ENCODE measurements around the gene PSMD4.
A peak's percentile ranks its signal among the peaks of the same experiment; 100 is the strongest.

Gene PSMD4

DNA sequence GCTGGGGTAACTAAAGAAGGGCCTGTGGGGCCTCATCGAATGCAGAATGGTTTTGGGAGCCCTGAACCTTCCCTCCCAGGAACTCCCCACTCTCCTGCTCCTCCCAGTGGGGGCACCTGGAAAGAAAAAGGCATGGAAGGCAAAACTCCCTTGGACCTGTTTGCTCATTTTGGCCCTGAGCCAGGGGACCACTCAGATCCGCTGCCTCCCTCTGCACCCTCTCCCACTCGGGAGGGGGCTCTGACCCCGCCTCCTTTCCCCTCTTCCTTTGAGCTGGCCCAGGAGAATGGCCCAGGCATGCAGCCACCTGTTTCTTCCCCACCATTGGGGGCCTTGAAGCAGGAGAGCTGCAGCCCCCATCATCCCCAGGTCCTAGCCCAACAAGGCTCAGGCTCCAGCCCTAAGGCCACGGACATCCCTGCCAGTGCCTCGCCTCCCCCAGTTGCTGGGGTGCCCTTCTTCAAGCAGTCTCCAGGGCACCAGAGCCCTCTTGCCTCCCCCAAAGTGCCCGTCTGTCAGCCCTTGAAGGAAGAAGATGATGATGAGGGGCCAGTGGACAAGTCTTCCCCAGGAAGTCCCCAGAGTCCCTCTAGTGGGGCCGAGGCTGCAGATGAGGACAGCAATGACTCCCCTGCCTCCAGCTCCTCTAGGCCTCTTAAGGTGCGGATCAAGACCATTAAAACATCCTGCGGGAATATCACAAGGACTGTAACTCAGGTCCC lies 32.2 kb downstream of the PSMD4 start:
- Mint-ChIP-seq H3K4me3 (no peak overlapping the region), H3K27ac (no peak overlapping the region), H3K36me3 (no peaks in the 10 kb centered on the region), H3K4me1 (ENCODE audit: low read depth) (peaks cover 33% of the 10 kb centered on the region), H3K9me3 (ENCODE audit: low read depth) (no peaks in the 10 kb centered on the region), H3K27me3 (no peaks in the 10 kb centered on the region)

DNA sequence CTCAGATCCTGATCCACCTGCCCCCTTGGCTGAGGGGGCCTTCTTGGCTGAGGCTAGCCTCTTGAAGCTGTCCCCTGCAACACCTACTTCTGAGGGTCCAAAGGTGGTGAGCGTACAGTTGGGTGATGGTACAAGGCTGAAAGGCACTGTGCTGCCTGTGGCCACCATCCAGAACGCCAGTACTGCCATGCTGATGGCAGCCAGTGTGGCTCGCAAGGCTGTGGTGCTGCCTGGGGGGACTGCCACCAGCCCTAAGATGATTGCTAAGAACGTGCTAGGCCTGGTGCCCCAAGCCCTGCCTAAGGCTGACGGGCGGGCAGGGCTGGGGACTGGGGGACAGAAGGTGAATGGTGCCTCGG lies 32.8 kb downstream of the PSMD4 start:
- Mint-ChIP-seq H3K9me3 (ENCODE audit: low read depth) (no peaks in the 10 kb centered on the region), H3K27me3 (no peaks in the 10 kb centered on the region), H3K4me3 (no peak overlapping the region), H3K36me3 (no peaks in the 10 kb centered on the region), H3K27ac (no peak overlapping the region), H3K4me1 (ENCODE audit: low read depth) (peaks cover 33% of the 10 kb centered on the region)

DNA sequence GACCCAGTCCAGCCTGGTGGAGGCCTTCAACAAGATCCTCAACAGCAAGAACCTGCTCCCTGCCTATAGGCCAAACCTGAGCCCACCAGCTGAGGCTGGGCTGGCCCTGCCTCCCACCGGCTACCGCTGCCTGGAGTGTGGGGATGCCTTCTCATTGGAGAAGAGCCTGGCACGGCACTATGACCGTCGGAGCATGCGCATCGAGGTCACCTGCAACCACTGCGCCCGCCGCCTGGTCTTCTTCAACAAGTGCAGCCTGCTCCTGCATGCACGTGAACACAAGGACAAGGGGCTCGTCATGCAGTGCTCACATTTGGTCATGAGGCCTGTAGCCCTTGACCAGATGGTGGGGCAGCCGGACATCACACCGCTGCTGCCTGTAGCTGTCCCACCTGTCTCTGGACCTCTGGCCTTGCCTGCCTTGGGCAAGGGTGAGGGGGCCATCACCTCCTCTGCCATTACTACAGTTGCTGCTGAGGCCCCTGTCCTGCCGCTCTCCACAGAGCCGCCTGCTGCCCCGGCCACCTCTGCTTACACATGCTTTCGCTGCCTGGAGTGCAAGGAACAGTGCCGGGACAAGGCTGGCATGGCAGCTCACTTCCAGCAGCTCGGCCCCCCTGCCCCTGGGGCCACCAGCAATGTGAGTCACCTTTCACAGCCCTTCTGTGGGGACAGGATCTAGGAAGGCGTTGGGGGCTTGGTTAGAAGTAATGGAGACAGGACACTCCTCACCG lies 33.4 kb downstream of the PSMD4 start:
- Mint-ChIP-seq H3K4me1 (ENCODE audit: low read depth) (peaks cover 32% of the 10 kb centered on the region), H3K4me3 (no peak overlapping the region), H3K27me3 (no peaks in the 10 kb centered on the region), H3K36me3 (no peaks in the 10 kb centered on the region), H3K9me3 (ENCODE audit: low read depth) (no peaks in the 10 kb centered on the region), H3K27ac (no peak overlapping the region)

DNA sequence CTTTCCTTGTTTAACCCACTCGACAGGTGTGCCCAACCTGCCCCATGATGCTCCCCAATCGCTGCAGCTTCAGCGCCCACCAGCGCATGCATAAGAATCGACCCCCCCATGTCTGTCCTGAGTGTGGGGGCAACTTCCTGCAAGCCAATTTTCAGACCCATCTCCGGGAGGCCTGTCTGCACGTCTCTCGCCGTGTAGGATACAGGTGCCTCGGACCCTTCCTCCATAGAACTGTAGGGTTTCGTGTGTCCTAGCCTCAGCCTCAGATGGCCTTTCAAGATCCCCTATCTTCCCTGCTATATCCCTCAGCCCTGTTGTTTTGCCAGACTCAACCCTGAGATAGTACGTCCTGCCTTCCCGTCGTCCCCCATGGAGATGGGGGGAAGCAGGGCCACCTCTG lies 34.0 kb downstream of the PSMD4 start:
- Mint-ChIP-seq H3K9me3 (ENCODE audit: low read depth) (no peaks in the 10 kb centered on the region), H3K4me3 (no peak overlapping the region), H3K4me1 (ENCODE audit: low read depth) (peaks cover 28% of the 10 kb centered on the region), H3K27me3 (no peaks in the 10 kb centered on the region), H3K36me3 (no peaks in the 10 kb centered on the region), H3K27ac (peak overlapping the region; percentile 7)

DNA sequence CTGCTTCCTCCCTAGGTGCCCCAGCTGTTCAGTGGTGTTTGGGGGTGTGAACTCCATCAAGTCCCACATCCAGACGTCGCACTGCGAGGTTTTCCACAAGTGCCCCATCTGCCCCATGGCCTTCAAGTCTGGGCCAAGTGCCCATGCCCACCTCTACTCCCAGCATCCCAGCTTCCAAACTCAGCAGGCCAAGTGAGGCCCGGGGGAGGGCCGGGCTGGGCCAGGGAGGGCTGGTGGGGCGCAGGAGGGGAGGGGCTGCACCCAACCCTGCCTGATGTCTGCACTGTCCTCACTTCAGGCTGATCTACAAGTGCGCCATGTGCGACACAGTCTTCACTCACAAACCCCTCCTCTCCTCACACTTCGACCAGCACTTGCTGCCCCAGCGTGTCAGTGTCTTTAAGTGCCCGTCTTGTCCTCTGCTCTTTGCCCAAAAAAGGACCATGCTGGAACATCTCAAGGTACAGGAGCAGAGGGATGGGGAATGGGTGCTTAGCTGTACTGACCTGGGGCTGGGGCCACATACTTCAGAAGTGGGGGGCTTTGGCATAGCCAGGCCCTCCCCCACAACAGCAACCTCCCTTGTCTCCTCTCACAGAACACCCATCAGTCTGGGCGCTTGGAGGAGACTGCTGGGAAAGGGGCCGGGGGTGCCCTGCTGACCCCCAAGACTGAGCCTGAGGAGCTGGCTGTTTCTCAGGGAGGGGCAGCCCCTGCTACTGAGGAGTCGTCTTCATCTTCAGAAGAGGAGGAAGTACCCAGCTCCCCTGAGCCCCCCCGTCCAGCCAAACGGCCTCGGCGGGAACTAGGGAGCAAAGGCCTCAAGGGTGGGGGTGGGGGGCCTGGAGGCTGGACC lies 34.8 kb downstream of the PSMD4 start:
- Mint-ChIP-seq H3K27me3 (no peaks in the 10 kb centered on the region), H3K4me3 (no peak overlapping the region), H3K9me3 (ENCODE audit: low read depth) (no peaks in the 10 kb centered on the region), H3K4me1 (ENCODE audit: low read depth) (peaks cover 20% of the 10 kb centered on the region), H3K27ac (peak overlapping the region; percentile 7), H3K36me3 (no peaks in the 10 kb centered on the region)

DNA sequence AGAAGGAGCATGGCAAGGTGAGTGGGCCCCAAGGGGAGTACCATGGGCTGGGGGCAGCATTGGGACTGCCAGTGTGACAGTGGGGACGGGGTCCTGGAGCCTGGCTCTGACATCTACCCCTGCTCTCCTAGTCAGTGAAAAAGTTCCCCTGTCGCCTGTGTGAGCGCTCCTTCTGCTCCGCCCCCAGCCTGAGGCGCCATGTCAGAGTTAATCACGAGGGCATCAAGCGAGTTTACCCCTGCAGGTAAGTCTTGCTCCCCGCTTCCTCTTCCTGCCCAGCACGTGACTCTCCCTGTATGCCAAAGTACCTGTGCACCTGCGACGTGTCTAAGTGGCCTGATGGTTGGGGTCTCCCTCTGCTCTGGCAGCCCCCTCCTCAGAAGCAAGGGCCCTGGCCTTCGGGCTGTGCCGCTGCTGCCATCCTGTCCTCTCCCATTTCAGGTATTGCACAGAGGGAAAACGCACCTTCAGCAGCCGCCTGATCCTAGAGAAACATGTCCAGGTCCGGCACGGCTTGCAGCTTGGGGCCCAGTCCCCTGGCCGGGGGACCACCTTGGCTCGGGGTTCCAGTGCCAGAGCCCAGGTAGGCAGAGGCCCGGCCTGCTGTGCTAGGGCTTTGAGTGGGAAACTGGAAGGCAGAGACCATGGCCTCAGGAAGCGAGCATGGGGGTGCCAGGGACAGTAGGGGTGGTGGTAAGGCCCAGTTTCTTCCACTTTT lies 35.6 kb downstream of the PSMD4 start:
- no peak overlapping the region for H3K4me3 Mint-ChIP-seq
- H3K27ac Mint-ChIP-seq, result no peak overlapping the region

DNA sequence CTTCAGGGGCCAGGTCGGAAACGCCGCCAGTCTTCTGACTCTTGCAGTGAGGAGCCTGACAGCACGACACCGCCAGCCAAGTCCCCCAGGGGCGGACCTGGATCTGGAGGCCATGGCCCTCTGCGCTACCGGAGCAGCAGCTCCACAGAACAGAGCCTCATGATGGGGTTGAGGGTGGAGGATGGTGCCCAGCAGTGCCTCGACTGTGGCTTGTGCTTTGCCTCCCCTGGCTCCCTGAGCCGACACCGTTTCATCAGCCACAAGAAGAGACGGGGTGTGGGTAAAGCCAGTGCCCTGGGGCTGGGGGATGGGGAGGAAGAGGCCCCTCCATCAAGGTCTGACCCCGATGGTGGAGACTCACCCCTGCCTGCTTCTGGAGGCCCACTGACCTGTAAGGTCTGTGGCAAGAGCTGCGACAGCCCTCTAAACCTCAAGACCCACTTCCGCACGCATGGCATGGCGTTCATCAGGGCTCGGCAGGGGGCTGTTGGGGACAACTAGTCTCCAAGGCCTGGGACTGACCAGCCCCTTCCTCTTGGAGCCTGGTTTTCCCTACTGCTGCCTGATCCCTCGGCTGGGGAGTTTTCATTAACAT lies 36.3 kb downstream of the PSMD4 start:
- no peaks in the 10 kb centered on the region for H3K9me3 Mint-ChIP-seq (ENCODE audit: low read depth)
- H3K27ac Mint-ChIP-seq, result no peak overlapping the region
- H3K27me3 Mint-ChIP-seq, result no peaks in the 10 kb centered on the region
- no peak overlapping the region for H3K4me3 Mint-ChIP-seq
- H3K36me3 Mint-ChIP-seq, result no peaks in the 10 kb centered on the region
- H3K4me1 Mint-ChIP-seq (ENCODE audit: low read depth), result peaks cover 13% of the 10 kb centered on the region

More for the DNA sequence above, 35.6 kb downstream of the PSMD4 start:
- no peaks in the 10 kb centered on the region for H3K9me3 Mint-ChIP-seq (ENCODE audit: low read depth)
- H3K4me1 Mint-ChIP-seq (ENCODE audit: low read depth), result peaks cover 13% of the 10 kb centered on the region
- no peaks in the 10 kb centered on the region for H3K36me3 Mint-ChIP-seq
- H3K27me3 Mint-ChIP-seq, result no peaks in the 10 kb centered on the region

DNA sequence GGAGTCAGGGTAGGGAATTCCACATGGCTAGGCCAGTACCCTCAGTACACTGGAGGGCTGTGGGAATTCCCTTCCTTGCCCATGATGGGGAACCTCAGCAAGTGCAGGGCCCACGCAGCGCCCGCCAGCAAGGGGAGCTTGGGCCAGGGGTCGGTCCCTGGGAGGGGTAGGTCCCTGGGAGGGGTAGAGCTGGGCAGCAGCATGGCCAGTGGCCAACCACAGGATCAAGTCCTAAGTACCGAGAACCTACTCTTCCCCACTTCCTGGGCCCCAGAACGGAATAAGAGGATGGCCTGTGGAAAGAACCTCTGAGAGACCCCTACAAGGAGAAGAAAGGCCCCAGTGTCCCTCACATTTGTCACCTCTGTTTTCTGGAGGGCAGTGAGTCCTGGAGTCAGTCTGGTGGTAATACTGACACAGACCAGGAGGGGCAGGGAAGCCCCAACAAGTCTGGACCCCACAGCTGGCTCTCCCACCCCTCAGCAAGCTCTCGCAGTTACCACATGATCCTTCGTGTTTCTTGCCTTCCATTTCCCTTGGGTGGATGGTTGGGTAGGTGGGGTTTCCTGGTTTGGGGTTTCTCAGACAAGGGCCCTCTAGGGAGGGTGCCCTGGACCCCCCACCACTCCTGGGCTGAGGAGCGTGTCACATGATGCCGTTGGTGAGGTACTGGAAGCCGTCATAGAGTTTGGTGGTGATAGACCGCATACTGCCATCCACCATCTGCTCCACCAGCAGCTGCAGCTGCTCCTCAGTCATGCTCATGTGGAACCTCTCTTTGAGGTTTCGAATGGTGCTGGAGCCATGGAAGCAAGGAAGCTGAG lies 37.9 kb downstream of the PSMD4 start:
- no peaks in the 10 kb centered on the region for H3K9me3 Mint-ChIP-seq (ENCODE audit: low read depth)
- H3K4me1 Mint-ChIP-seq (ENCODE audit: low read depth), result peaks cover 11% of the 10 kb centered on the region
- no peak overlapping the region for H3K27ac Mint-ChIP-seq
- H3K36me3 Mint-ChIP-seq, result no peaks in the 10 kb centered on the region
- H3K4me3 Mint-ChIP-seq, result no peak overlapping the region
- H3K27me3 Mint-ChIP-seq, result no peaks in the 10 kb centered on the region

DNA sequence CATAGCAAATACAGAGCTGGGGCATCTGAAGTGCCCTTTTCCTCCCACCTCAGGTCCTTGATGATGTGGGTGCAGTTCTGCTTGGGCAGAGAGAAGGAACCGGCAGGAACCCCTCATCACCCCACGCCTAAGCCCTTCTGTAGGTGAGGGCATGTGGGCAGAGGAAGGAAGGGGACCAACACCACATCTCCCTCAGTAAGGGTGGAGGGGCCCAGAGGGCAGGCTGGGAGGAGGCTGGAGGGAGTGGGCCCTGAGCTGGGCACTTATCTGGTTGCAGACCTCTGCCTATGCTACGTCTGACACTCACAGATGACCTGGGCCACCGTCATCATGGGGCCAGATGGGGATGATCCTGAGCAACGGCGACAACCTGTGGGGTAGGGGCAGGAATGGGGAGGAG lies 38.6 kb downstream of the PSMD4 start:
- no peaks in the 10 kb centered on the region for H3K27me3 Mint-ChIP-seq
- no peaks in the 10 kb centered on the region for H3K9me3 Mint-ChIP-seq (ENCODE audit: low read depth)
- H3K4me1 Mint-ChIP-seq (ENCODE audit: low read depth), result peaks cover 11% of the 10 kb centered on the region
- no peak overlapping the region for H3K4me3 Mint-ChIP-seq
- peak overlapping the region; percentile 61 for H3K27ac Mint-ChIP-seq
- no peaks in the 10 kb centered on the region for H3K36me3 Mint-ChIP-seq

DNA sequence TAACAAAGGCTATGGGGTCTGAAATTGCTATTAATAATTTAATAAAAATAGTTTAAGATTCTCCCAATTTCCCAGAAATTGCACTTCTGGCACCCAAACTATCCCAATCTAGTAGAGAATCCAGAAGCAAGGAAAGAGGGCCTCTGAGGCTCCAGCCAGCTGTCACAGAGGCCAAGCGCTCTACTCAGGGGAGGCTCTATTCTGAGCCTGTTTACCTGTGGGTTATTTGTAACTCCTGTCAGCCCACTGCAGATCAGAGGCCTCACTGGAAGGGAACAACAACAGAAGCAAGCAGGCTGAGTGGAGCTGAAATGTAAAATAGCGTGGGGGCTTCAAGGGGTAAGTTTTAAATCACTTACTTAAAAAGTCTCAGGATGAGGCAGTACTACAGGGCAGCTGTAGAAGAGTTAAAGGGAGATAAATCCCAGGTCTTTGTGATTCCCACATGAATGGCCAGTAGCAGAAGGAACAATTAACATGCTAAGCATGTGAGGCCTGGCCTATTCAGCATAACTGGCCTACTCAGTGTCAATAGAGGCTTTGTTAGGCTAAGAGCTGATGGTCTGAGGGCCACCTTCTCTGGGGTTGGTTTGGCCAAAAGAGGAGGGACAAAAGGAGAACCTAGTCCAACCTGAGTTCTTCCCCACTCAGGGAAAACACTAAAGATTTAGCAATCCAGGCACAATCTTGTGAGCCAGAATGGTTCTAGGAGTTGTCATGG lies 40.4 kb downstream of the PSMD4 start:
- peak overlapping the region; percentile 46 for H3K27ac Mint-ChIP-seq
- no peak overlapping the region for H3K4me3 Mint-ChIP-seq
- no peaks in the 10 kb centered on the region for H3K27me3 Mint-ChIP-seq
- no peaks in the 10 kb centered on the region for H3K9me3 Mint-ChIP-seq (ENCODE audit: low read depth)
- no peaks in the 10 kb centered on the region for H3K36me3 Mint-ChIP-seq
- no peaks in the 10 kb centered on the region for H3K4me1 Mint-ChIP-seq (ENCODE audit: low read depth)

DNA sequence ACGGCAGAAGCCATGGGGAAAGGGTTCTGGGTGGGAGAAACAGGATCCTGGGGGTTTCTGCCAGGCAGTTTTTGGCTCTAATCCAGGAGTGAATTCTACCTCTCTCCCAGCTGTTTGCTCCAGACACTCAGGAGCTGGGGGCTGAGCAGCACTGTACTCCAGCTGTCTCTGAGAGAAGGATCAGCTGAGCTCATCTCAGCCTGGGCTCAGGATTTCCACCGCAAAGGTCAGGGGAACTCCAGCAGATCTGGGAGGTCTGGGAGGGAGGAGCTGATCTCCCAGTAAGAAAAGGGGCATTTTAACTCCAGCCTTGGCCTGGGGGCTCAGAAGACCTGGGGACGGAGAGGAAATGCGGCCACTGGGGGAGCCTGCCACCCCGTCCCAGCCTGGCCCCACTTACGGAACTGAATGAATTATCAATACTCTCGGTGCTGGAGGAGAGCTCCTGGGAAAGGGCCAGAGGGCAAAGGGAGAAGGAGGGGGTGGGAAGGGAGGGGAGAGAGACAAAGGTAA lies 55.3 kb downstream of the PSMD4 start:
- Mint-ChIP-seq H3K27ac (no peak overlapping the region), H3K36me3 (peaks cover 11% of the 10 kb centered on the region), H3K27me3 (no peaks in the 10 kb centered on the region), H3K9me3 (ENCODE audit: low read depth) (no peaks in the 10 kb centered on the region), H3K4me1 (ENCODE audit: low read depth) (peaks cover 40% of the 10 kb centered on the region), H3K4me3 (no peak overlapping the region)

DNA sequence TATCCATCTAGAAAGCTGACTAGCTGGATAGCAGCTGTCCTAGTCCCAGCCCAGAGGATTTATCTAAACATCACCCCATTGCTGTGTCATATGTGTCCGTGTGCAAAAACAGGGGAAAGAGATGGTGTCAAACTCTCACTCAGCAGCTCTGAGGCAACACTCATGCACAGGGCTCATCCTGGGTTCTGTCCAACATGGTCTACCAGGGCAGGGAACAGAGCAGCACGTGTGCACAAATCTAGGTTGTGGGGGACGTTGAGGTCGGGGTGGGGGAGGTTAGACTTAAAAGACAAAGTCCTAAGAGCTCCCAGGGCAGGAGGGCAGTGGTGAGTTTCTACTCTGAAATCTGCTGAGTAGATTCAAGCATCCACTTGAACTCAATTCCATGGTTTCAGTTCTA lies 56.5 kb downstream of the PSMD4 start:
- Mint-ChIP-seq H3K4me1 (ENCODE audit: low read depth) (peaks cover 44% of the 10 kb centered on the region), H3K4me3 (no peak overlapping the region), H3K36me3 (peaks cover 8% of the 10 kb centered on the region), H3K9me3 (ENCODE audit: low read depth) (no peaks in the 10 kb centered on the region), H3K27me3 (no peaks in the 10 kb centered on the region), H3K27ac (peak overlapping the region; percentile 99)

All from activated naive CD8-positive, alpha-beta T cell (primary cell).